Nephron progenitor cell (in vitro differentiated cells): ENCODE results near the gene CMIP.

Experiments used
- DNase-seq: peaks from one replicate; pipeline ENCODE4 v3.0.0; 2021
- H3K27ac Mint-ChIP-seq: 2 replicates; pipeline ENCODE4 v1.8.0; 2021; ENCODE audit warnings: mild to moderate bottlenecking, moderate library complexity, mixed read lengths
- H3K27me3 Mint-ChIP-seq: 2 replicates; pipeline ENCODE4 v1.8.0; 2021; ENCODE audit warnings: mild to moderate bottlenecking, low read depth, mixed read lengths; ENCODE audit not compliant: poor library complexity
- H3K36me3 Mint-ChIP-seq: 2 replicates; pipeline ENCODE4 v1.8.0; 2021; ENCODE audit warnings: low read depth, mixed read lengths
- H3K4me1 Mint-ChIP-seq: 2 replicates; pipeline ENCODE4 v1.8.0; 2021; ENCODE audit warnings: mixed read lengths
- H3K4me3 Mint-ChIP-seq: 2 replicates; pipeline ENCODE4 v1.8.0; 2021; ENCODE audit warnings: mild to moderate bottlenecking, moderate library complexity, mixed read lengths
- H3K9me3 Mint-ChIP-seq: 2 replicates; pipeline ENCODE4 v1.8.0; 2021; ENCODE audit warnings: mild to moderate bottlenecking, moderate library complexity, mixed read lengths
- TF ChIP-seq, protein P1 (sequence below): fragments of 200-600 bp; sonication (generic); IDR thresholded peaks from 2 replicates; pipeline ENCODE4 v1.5.0; 2021; ENCODE audit warnings: antibody characterized with exemption

The CMIP gene

GRCh38 chr16:81560979-81561657, 116.5 kb downstream of the CMIP start:
- H3K4me1 Mint-ChIP-seq, result peaks cover 22% of the 10 kb centered on the region
- TF ChIP-seq, protein P1, sequence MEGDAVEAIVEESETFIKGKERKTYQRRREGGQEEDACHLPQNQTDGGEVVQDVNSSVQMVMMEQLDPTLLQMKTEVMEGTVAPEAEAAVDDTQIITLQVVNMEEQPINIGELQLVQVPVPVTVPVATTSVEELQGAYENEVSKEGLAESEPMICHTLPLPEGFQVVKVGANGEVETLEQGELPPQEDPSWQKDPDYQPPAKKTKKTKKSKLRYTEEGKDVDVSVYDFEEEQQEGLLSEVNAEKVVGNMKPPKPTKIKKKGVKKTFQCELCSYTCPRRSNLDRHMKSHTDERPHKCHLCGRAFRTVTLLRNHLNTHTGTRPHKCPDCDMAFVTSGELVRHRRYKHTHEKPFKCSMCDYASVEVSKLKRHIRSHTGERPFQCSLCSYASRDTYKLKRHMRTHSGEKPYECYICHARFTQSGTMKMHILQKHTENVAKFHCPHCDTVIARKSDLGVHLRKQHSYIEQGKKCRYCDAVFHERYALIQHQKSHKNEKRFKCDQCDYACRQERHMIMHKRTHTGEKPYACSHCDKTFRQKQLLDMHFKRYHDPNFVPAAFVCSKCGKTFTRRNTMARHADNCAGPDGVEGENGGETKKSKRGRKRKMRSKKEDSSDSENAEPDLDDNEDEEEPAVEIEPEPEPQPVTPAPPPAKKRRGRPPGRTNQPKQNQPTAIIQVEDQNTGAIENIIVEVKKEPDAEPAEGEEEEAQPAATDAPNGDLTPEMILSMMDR, result no peak
- H3K27ac Mint-ChIP-seq, result peak overlapping the region; percentile 87
- H3K36me3 Mint-ChIP-seq, result no peaks in the 10 kb centered on the region
- no peak for DNase-seq
- H3K9me3 Mint-ChIP-seq, result no peaks in the 10 kb centered on the region
- H3K27me3 Mint-ChIP-seq, result no peaks in the 10 kb centered on the region
- H3K4me3 Mint-ChIP-seq, result no peak overlapping the region

- no peak overlapping the region for H3K27ac Mint-ChIP-seq
- H3K27me3 Mint-ChIP-seq, result no peaks in the 10 kb centered on the region
- H3K4me3 Mint-ChIP-seq, result no peak overlapping the region
Measured at GRCh38 chr16:81562174-81562849, 117.7 kb downstream of the CMIP start.

DNA sequence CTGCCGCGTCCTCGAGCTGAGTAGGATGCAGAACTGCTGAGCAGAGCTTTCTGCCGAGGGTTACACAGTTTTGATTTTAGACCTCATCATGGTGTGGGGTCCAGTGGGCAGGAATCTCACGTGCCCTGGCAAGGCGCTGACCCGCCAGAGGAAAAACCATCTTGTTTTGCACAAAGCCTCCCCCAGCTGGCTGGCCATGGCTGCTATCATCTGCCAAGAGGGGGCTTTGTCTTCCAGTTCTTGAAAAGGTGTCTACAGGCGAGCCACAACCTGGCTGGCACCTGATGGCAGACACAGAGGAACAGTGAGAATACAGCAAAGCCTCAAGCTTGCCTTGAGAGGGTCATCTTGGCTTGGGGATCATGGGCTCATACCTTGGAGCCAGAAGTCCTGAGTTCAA, 118.3 kb downstream of the CMIP start:
- Mint-ChIP-seq H3K4me3 (no peak overlapping the region), H3K36me3 (no peaks in the 10 kb centered on the region), H3K9me3 (no peaks in the 10 kb centered on the region), H3K27me3 (no peaks in the 10 kb centered on the region), H3K4me1 (peaks cover 23% of the 10 kb centered on the region), H3K27ac (no peak overlapping the region)
- no peak for DNase-seq
- TF ChIP-seq, protein P1, result no peak

More at GRCh38 chr16:81562174-81562849, 117.7 kb downstream of the CMIP start:
- Mint-ChIP-seq H3K36me3 (no peaks in the 10 kb centered on the region), H3K9me3 (no peaks in the 10 kb centered on the region), H3K4me1 (peaks cover 22% of the 10 kb centered on the region)
- DNase-seq, result no peak
- TF ChIP-seq, protein P1, result no peak

- Mint-ChIP-seq H3K27me3 (no peaks in the 10 kb centered on the region), H3K4me1 (peaks cover 21% of the 10 kb centered on the region), H3K27ac (no peak overlapping the region), H3K9me3 (no peaks in the 10 kb centered on the region), H3K4me3 (no peak overlapping the region), H3K36me3 (no peaks in the 10 kb centered on the region)
- TF ChIP-seq, protein P1, result no peak
- no peak for DNase-seq
Measured at GRCh38 chr16:81564421-81564911, 119.9 kb downstream of the CMIP start.

DNA sequence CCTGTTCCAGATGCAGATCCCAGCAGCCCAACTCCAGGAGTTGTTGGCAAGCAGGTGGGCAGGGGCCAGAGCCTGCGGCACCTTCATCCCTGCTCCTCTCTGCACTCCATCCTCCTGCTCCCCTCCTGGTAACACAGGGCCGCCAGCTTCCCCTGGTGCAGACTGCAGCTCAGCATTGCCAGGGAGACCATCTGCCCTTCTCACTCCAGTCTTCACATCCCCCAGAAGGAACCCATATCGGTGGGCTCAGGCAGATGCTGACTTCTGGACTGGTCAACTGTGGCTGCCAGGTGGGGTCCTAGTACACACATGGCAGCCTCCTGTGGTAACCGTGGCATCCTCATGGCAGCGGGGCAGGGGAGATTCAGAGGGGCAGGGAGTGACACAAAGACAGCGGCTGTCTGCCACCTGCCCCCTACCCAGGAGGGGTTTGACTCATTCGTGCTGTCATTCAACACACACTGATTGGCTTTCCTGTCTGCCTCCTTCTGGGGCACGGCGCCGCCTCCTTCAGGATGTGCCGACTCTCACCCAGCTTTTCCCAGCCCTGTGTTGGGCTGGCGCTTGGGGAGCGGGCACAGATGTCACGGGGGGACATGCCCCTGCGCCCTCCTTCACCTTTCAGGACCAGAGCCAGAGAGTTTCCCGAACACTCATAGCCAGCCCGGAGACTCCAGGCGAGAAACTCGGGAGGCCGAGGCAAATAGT, 120.9 kb downstream of the CMIP start:
- Mint-ChIP-seq H3K27ac (no peak overlapping the region), H3K4me3 (no peak overlapping the region), H3K4me1 (peaks cover 23% of the 10 kb centered on the region), H3K27me3 (no peaks in the 10 kb centered on the region), H3K36me3 (no peaks in the 10 kb centered on the region), H3K9me3 (no peaks in the 10 kb centered on the region)
- DNase-seq, result no peak
- TF ChIP-seq, protein P1, result no peak
